Spleen (tissue), 7 donors: ENCODE data around the gene KLK14.

Source experiments
- POLR2A ChIP-seq, 3 donors: fragments of 450-650 bp; IDR thresholded peaks; one replicate each; pipeline ENCODE4 v1.5.1; 2017; ENCODE audit warnings: antibody characterized with exemption in 3 of 3, mild to moderate bottlenecking in 1 of 3
- TF ChIP-seq, protein P1 (sequence below), 11 experiments: fragments of 200-600 bp in 7 of 11; fragments of 450-650 bp in 4 of 11; sonication (generic) in 4 of 11; IDR thresholded peaks in 8 of 11; conservative IDR thresholded peaks in 3 of 11; 1 replicate in 7 of 11; 2 replicates in 4 of 11; pipeline versions ENCODE4 v1.4.0 to v1.8.0; 2016 to 2021; ENCODE audit warnings: antibody characterized with exemption in 11 of 11, inconsistent platforms in 4 of 11, mild to moderate bottlenecking in 1 of 11
- donor health status: DM: no; HTN: no; CAD: no; lungs with moderate emphysema.
- donor health status: DM: no; HTN: no; CAD: no.
- donor health status: DM: no; HTN: no; CAD: no.

DNA sequence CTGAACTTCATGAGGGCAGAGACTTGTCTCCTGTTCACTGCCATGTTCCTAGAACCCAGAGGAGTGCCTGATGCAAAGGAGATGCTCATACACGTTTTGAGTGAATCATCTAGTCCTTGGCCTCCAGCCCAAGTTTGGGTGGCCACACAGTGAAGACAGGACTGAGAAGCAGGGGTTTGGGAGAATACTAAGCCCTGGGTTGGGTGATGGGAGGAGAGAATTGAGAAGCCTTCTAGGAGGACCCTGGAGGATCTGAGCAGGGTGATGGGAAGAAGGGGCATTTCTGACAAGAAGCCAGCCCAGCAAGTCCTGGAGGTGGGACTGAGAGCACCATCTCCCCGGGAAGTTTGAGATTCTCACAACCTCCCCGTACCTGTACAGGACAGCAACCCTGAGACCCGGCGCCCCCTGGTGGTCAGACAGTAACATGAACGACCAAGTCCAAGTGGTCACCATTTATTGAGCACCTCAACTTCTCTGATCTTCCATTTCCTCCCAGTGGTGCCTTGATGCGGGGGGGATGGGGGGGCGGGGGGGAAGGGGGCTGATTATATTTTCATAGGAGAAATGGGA lies 14.6 kb upstream of the KLK14 start:
- TF ChIP-seq, protein P1, sequence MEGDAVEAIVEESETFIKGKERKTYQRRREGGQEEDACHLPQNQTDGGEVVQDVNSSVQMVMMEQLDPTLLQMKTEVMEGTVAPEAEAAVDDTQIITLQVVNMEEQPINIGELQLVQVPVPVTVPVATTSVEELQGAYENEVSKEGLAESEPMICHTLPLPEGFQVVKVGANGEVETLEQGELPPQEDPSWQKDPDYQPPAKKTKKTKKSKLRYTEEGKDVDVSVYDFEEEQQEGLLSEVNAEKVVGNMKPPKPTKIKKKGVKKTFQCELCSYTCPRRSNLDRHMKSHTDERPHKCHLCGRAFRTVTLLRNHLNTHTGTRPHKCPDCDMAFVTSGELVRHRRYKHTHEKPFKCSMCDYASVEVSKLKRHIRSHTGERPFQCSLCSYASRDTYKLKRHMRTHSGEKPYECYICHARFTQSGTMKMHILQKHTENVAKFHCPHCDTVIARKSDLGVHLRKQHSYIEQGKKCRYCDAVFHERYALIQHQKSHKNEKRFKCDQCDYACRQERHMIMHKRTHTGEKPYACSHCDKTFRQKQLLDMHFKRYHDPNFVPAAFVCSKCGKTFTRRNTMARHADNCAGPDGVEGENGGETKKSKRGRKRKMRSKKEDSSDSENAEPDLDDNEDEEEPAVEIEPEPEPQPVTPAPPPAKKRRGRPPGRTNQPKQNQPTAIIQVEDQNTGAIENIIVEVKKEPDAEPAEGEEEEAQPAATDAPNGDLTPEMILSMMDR (IDR thresholded peaks at IDR 0.05 in 8 of 11, conservative IDR thresholded peaks at IDR 0.05 in 3 of 11) = peak in 9 of 11 experiments; percentile 8 to 63 (median 42)
- no peak for TF ChIP-seq POLR2A (IDR thresholded peaks at IDR 0.05)
